Caco-2 (cell line): ENCODE results near the gene GDAP2. TPM values are rescaled to one million over a fixed set of nuclear protein-coding genes. Genes with fewer than 3 reads are reported as not detected.

ENCODE experiments used
- BruUV-seq: library from RNA; stranded (reverse); fragments of 400-500 nt; replicated peaks from 2 replicates; lab custom pipeline; 2021; lab: Mats Ljungman, UMichigan
- CTCF ChIA-PET: fragments of 300-600 bp; sonication (Branson Sonifier 250); formaldehyde crosslinking; loops from one replicate; lab custom pipeline; 2022; ENCODE audit warnings: antibody characterized with exemption; lab: Charles Lee
- POLR2A ChIA-PET: fragments of 300-600 bp; sonication (Branson Sonifier 250); formaldehyde crosslinking; loops from one replicate; lab custom pipeline; 2022; ENCODE audit warnings: antibody characterized with exemption; lab: Charles Lee
- DNase-seq, 2 experiments: peaks; one replicate each; pipeline versions ENCODE4 v3.0.0 to v3.0.0-alpha.2; 2020 to 2022
- H3K27me3 ChIP-seq: replicated peaks from 2 replicates; pipeline ENCODE4 v1.6.0; 2011; ENCODE audit warnings: low read length; ENCODE audit not compliant: control insufficient read depth, insufficient read depth
- H3K36me3 ChIP-seq: 2 replicates; pipeline ENCODE4 v1.5.1; 2011; ENCODE audit warnings: low read length; ENCODE audit not compliant: control insufficient read depth, insufficient read depth
- H3K4me1 ChIP-seq: fragments of 250-450 bp; sonication (Bioruptor Pico); 2 replicates; pipeline ENCODE4 v1.5.1; 2020; ENCODE audit warnings: mild to moderate bottlenecking
- H3K4me3 ChIP-seq: 2 replicates; pipeline ENCODE4 v1.5.1; 2011; ENCODE audit warnings: low read depth, mild to moderate bottlenecking, control low read depth, low read length
- H3K9me3 ChIP-seq: fragments of 250-450 bp; sonication (Bioruptor Pico); 2 replicates; pipeline ENCODE4 v1.5.1; 2020; ENCODE audit warnings: mild to moderate bottlenecking, moderate library complexity
- H3K27ac Mint-ChIP-seq: one replicate; pipeline ENCODE4 v1.8.0; 2022; ENCODE audit warnings: mixed read lengths; ENCODE audit not compliant: unreplicated experiment
- H3K27me3 Mint-ChIP-seq: one replicate; pipeline ENCODE4 v1.8.0; 2022; ENCODE audit warnings: mixed read lengths; ENCODE audit not compliant: insufficient read depth, unreplicated experiment
- H3K36me3 Mint-ChIP-seq: one replicate; pipeline ENCODE4 v1.8.0; 2022; ENCODE audit warnings: mild to moderate bottlenecking, mixed read lengths; ENCODE audit not compliant: insufficient read depth, unreplicated experiment
- H3K4me1 Mint-ChIP-seq: one replicate; pipeline ENCODE4 v1.8.0; 2022; ENCODE audit warnings: low read depth, mixed read lengths; ENCODE audit not compliant: unreplicated experiment
- H3K4me3 Mint-ChIP-seq: one replicate; pipeline ENCODE4 v1.8.0; 2022; ENCODE audit warnings: mild to moderate bottlenecking, moderate library complexity, mixed read lengths; ENCODE audit not compliant: unreplicated experiment
- H3K9me3 Mint-ChIP-seq: one replicate; pipeline ENCODE4 v1.8.0; 2022; ENCODE audit warnings: mixed read lengths; ENCODE audit not compliant: unreplicated experiment
- CTCF ChIP-seq, 2 experiments: fragments of 200-600 bp in 1 of 2; IDR thresholded peaks; 1 replicate in 1 of 2; 2 replicates in 1 of 2; pipeline versions ENCODE4 v1.5.1 to v1.8.0; 2011 to 2022; ENCODE audit warnings: antibody characterized with exemption in 1 of 2, control low read depth in 1 of 2, inconsistent platforms in 1 of 2, low read depth in 1 of 2, low read length in 1 of 2, mild to moderate bottlenecking in 1 of 2, moderate library complexity in 1 of 2; ENCODE audit not compliant: insufficient read depth in 1 of 2, severe bottlenecking in 1 of 2, unreplicated experiment in 1 of 2
- intact Hi-C: fragments of 100-400 bp; cut with micrococcal nuclease; formaldehyde crosslinking; loops from one replicate; pipeline ENCODE4 v1.10.0; 2022; ENCODE audit not compliant: unreplicated experiment
- total RNA-seq: library from RNA; stranded (reverse); gene quantifications from 2 replicates; pipeline ENCODE4 v1.2.3, GENCODE V29; 2022

The GDAP2 gene
- total RNA-seq, 1 experiment from 2014 or later = 16.4 TPM

- no peaks in the 10 kb centered on the region for H3K4me1 ChIP-seq
- no peak for DNase-seq
- no TSS peak for BruUV-seq
- no peak overlapping the region for H3K4me3 ChIP-seq
- intact Hi-C loops = no loop called here
- no peaks in the 10 kb centered on the region for H3K36me3 Mint-ChIP-seq
- ChIA-PET POLR2A (no interaction called here), CTCF (no interaction called here)
- no peak overlapping the region for H3K4me3 Mint-ChIP-seq
- H3K27me3 ChIP-seq = no peaks in the 10 kb centered on the region
- no peaks in the 10 kb centered on the region for H3K27me3 Mint-ChIP-seq
- H3K36me3 ChIP-seq = no peaks in the 10 kb centered on the region
- TF ChIP-seq CTCF (IDR thresholded peaks at IDR 0.05; ENCODE audit: insufficient read depth in 1 of 2, low read depth in 1 of 2, low read length in 1 of 2, severe bottlenecking in 1 of 2, unreplicated experiment in 1 of 2) = no peak
- no peaks in the 10 kb centered on the region for H3K9me3 ChIP-seq
- H3K4me1 Mint-ChIP-seq = no peaks in the 10 kb centered on the region
- no peak overlapping the region for H3K27ac Mint-ChIP-seq
- H3K9me3 Mint-ChIP-seq = no peaks in the 10 kb centered on the region
These were observed 102.8 kb downstream of the GDAP2 start for GRCh38 chr1:117826540-117827078.

- no peaks in the 10 kb centered on the region for H3K36me3 ChIP-seq
- no peak for TF ChIP-seq CTCF (IDR thresholded peaks at IDR 0.05; ENCODE audit: insufficient read depth in 1 of 2, low read depth in 1 of 2, low read length in 1 of 2, severe bottlenecking in 1 of 2, unreplicated experiment in 1 of 2)
- Mint-ChIP-seq H3K4me3 (no peak overlapping the region), H3K27me3 (no peaks in the 10 kb centered on the region), H3K4me1 (no peaks in the 10 kb centered on the region), H3K9me3 (no peaks in the 10 kb centered on the region), H3K27ac (no peak overlapping the region), H3K36me3 (no peaks in the 10 kb centered on the region)
- intact Hi-C loops = no loop called here
- H3K27me3 ChIP-seq = no peaks in the 10 kb centered on the region
- BruUV-seq = no TSS peak
- no peaks in the 10 kb centered on the region for H3K4me1 ChIP-seq
- ChIA-PET CTCF (no interaction called here), POLR2A (no interaction called here)
- no peak overlapping the region for H3K4me3 ChIP-seq
- DNase-seq = no peak
- no peaks in the 10 kb centered on the region for H3K9me3 ChIP-seq
These were observed 103.3 kb downstream of the GDAP2 start for GRCh38 chr1:117826119-117826518.

DNA sequence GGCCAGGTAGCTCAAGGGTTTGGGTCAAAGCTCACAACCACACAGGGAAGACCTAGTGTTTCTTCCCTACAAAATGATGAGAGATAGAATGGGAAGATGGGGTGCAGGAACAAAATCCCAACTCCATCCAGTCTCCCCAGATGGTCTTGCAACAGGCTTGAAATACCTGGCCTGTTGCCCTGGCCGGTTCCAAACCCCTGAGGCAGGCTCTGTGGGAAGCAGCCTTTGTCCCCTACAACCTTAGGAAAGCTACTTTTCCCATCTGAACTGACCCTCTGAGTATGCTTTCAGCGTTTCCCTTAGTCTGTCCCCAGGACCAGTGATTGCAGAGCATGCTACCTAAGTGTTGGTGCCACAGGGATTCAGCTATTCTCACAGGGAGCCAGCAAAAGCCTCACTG lies 104.0 kb downstream of the GDAP2 start:
- H3K9me3 ChIP-seq = no peaks in the 10 kb centered on the region
- ChIA-PET CTCF (no interaction called here), POLR2A (no interaction called here)
- H3K4me1 Mint-ChIP-seq = no peaks in the 10 kb centered on the region
- no TSS peak for BruUV-seq
- H3K27me3 Mint-ChIP-seq = no peaks in the 10 kb centered on the region
- no peak for TF ChIP-seq CTCF (IDR thresholded peaks at IDR 0.05; ENCODE audit: insufficient read depth in 1 of 2, low read depth in 1 of 2, low read length in 1 of 2, severe bottlenecking in 1 of 2, unreplicated experiment in 1 of 2)
- H3K36me3 ChIP-seq = no peaks in the 10 kb centered on the region
- no peak for DNase-seq
- no peaks in the 10 kb centered on the region for H3K4me1 ChIP-seq
- no peaks in the 10 kb centered on the region for H3K27me3 ChIP-seq
- no peak overlapping the region for H3K4me3 Mint-ChIP-seq
- intact Hi-C loops = no loop called here
- H3K36me3 Mint-ChIP-seq = no peaks in the 10 kb centered on the region
- no peaks in the 10 kb centered on the region for H3K9me3 Mint-ChIP-seq
- H3K4me3 ChIP-seq = no peak overlapping the region
- H3K27ac Mint-ChIP-seq = no peak overlapping the region
